ENCODE measurements around the gene PTPRN2. TPM values are rescaled to one million over a fixed set of nuclear protein-coding genes. Genes with fewer than 3 reads are reported as not detected.
"Not testable (repeated sequence)": the region's sequence is repeated elsewhere in the genome, so short reads cannot be mapped to it uniquely, and the experiment has no call there.

The PTPRN2 gene
- polyA plus RNA-seq, 1 experiment = 0.31 TPM

- Histone ChIP-seq H3K36me3 (ENCODE audit: control insufficient read depth, insufficient read depth, low read length) (no peaks in the 10 kb centered on the region), H3K27me3 (ENCODE audit: control insufficient read depth, insufficient read depth, low read length) (no peaks in the 10 kb centered on the region), H3K4me3 (ENCODE audit: low read depth, low read length) (no peak overlapping the region)
- no peak for DNase-seq (ENCODE audit: low read depth)
- no peak for TF ChIP-seq CTCF (IDR thresholded peaks at IDR 0.05; ENCODE audit: insufficient read depth, low read depth, low read length)
- POLR2A ChIA-PET = no interaction called here
- CTCF ChIA-PET = no interaction called here
Measured at GRCh38 chr7:158308001-158308400, 279.6 kb downstream of the PTPRN2 start.

- H3K4me3 ChIP-seq (ENCODE audit: low read depth, low read length); H3K27me3 ChIP-seq (ENCODE audit: control insufficient read depth, insufficient read depth, low read length); DNase-seq (ENCODE audit: low read depth); H3K36me3 ChIP-seq (ENCODE audit: control insufficient read depth, insufficient read depth, low read length); POLR2A ChIA-PET; CTCF ChIA-PET: not testable (repeated sequence)
Measured at GRCh38 chr7:158304072-158304471, 283.6 kb downstream of the PTPRN2 start.

- POLR2A ChIA-PET = no interaction called here
- Histone ChIP-seq H3K27me3 (ENCODE audit: control insufficient read depth, insufficient read depth, low read length) (no peaks in the 10 kb centered on the region), H3K4me3 (ENCODE audit: low read depth, low read length) (no peak overlapping the region), H3K36me3 (ENCODE audit: control insufficient read depth, insufficient read depth, low read length) (no peaks in the 10 kb centered on the region)
- no peak for DNase-seq (ENCODE audit: low read depth)
- no peak for TF ChIP-seq CTCF (IDR thresholded peaks at IDR 0.05; ENCODE audit: insufficient read depth, low read depth, low read length)
- CTCF ChIA-PET = no interaction called here
Measured at GRCh38 chr7:158303121-158303520, 284.5 kb downstream of the PTPRN2 start.

GRCh38 chr7:158302274-158303070 is 285.2 kb downstream of the PTPRN2 start:
- H3K27me3 ChIP-seq (ENCODE audit: control insufficient read depth, insufficient read depth, low read length) = no peaks in the 10 kb centered on the region
- TF ChIP-seq CTCF (IDR thresholded peaks at IDR 0.05; ENCODE audit: insufficient read depth, low read depth, low read length) = no peak
- ChIA-PET POLR2A (no interaction called here), CTCF (no interaction called here)
- no peak for DNase-seq (ENCODE audit: low read depth)
- H3K4me3 ChIP-seq (ENCODE audit: low read depth, low read length) = no peak overlapping the region
- no peaks in the 10 kb centered on the region for H3K36me3 ChIP-seq (ENCODE audit: control insufficient read depth, insufficient read depth, low read length)

GRCh38 chr7:158301207-158301606 is 286.4 kb downstream of the PTPRN2 start:
- H3K4me3 ChIP-seq (ENCODE audit: low read depth, low read length) = no peak overlapping the region
- H3K27me3 ChIP-seq (ENCODE audit: control insufficient read depth, insufficient read depth, low read length) = no peaks in the 10 kb centered on the region
- POLR2A ChIA-PET = no interaction called here
- no peak for TF ChIP-seq CTCF (IDR thresholded peaks at IDR 0.05; ENCODE audit: insufficient read depth, low read depth, low read length)
- no peaks in the 10 kb centered on the region for H3K36me3 ChIP-seq (ENCODE audit: control insufficient read depth, insufficient read depth, low read length)
- CTCF ChIA-PET = no interaction called here
- no peak for DNase-seq (ENCODE audit: low read depth)

GRCh38 chr7:158300427-158300826 is 287.2 kb downstream of the PTPRN2 start:
- no peak for TF ChIP-seq CTCF (IDR thresholded peaks at IDR 0.05; ENCODE audit: insufficient read depth, low read depth, low read length)
- Histone ChIP-seq H3K4me3 (ENCODE audit: low read depth, low read length) (no peak overlapping the region), H3K36me3 (ENCODE audit: control insufficient read depth, insufficient read depth, low read length) (no peaks in the 10 kb centered on the region), H3K27me3 (ENCODE audit: control insufficient read depth, insufficient read depth, low read length) (no peaks in the 10 kb centered on the region)
- no peak for DNase-seq (ENCODE audit: low read depth)
- POLR2A ChIA-PET = no interaction called here
- CTCF ChIA-PET = no interaction called here

Measured in BJ (cell line).